ENCODE data around the gene ZBTB6. TPM values are rescaled to one million over a fixed set of nuclear protein-coding genes. Genes with fewer than 3 reads are reported as not detected.

ZBTB6 gene
- total and polyA plus RNA-seq, 9 of the 15 experiments (the other 6 are each of a cell fraction or from before 2014, with no cell fraction given) = 1.4 to 7.2 (median 5.3) TPM

DNA sequence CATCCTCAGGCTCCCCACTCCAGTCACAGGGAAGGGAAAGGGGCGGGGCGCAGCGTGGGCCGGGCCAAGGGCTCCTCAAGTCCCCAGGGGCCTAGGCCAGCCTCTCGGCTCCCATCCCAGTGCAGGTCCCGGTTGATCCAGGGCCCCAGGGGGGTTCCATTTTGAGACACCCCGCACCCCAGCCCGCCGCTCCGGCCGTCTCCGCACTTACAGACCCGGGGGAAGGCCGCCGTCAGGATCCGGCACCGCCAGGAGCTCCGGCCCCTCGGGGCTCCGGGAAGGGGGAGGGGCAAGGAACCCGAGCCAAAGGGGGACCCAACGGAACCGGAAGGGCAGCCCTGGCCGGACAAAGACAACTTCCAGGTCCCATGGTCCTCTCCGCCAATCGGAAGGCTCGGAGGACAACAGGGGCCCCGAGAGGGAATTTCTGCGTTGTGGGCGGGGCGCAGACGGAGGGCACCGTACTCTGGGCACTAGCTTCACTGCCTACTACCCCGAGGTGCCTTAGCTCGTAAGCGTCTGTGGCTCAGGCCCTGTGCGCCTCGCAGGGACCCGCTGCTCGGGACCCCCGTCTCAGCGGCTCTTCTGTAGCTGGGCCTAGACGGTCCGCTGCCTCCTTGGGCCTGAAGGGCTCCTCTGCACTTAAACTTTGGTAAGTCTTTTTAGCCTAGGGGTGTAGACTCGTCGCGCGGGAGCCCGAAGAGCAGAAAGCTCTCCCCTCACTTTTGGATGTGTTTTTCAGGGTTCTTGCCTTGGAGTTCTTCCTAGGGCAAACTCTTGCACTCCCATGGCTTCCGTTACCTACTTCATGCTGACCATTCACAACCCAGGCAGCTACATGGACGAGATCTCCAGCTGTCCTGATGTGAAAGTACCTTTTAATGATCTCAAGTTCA is 18.4 kb upstream of the ZBTB6 start, which contains the start of gene ZBTB26 (continued):
- TF ChIP-seq, protein P1, sequence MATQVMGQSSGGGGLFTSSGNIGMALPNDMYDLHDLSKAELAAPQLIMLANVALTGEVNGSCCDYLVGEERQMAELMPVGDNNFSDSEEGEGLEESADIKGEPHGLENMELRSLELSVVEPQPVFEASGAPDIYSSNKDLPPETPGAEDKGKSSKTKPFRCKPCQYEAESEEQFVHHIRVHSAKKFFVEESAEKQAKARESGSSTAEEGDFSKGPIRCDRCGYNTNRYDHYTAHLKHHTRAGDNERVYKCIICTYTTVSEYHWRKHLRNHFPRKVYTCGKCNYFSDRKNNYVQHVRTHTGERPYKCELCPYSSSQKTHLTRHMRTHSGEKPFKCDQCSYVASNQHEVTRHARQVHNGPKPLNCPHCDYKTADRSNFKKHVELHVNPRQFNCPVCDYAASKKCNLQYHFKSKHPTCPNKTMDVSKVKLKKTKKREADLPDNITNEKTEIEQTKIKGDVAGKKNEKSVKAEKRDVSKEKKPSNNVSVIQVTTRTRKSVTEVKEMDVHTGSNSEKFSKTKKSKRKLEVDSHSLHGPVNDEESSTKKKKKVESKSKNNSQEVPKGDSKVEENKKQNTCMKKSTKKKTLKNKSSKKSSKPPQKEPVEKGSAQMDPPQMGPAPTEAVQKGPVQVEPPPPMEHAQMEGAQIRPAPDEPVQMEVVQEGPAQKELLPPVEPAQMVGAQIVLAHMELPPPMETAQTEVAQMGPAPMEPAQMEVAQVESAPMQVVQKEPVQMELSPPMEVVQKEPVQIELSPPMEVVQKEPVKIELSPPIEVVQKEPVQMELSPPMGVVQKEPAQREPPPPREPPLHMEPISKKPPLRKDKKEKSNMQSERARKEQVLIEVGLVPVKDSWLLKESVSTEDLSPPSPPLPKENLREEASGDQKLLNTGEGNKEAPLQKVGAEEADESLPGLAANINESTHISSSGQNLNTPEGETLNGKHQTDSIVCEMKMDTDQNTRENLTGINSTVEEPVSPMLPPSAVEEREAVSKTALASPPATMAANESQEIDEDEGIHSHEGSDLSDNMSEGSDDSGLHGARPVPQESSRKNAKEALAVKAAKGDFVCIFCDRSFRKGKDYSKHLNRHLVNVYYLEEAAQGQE (IDR thresholded peaks at IDR 0.05; ENCODE audit: borderline replicate concordance) = no peak
- TF ChIP-seq, protein P1 (CRISPR knock-in tag; IDR thresholded peaks at IDR 0.05; ENCODE audit: low read depth) = no peak
- TF ChIP-seq, protein P2, sequence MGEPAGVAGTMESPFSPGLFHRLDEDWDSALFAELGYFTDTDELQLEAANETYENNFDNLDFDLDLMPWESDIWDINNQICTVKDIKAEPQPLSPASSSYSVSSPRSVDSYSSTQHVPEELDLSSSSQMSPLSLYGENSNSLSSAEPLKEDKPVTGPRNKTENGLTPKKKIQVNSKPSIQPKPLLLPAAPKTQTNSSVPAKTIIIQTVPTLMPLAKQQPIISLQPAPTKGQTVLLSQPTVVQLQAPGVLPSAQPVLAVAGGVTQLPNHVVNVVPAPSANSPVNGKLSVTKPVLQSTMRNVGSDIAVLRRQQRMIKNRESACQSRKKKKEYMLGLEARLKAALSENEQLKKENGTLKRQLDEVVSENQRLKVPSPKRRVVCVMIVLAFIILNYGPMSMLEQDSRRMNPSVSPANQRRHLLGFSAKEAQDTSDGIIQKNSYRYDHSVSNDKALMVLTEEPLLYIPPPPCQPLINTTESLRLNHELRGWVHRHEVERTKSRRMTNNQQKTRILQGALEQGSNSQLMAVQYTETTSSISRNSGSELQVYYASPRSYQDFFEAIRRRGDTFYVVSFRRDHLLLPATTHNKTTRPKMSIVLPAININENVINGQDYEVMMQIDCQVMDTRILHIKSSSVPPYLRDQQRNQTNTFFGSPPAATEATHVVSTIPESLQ (CRISPR knock-in tag; IDR thresholded peaks at IDR 0.05) = 0 out of 2 replicates have a peak, but pooled peaks have one; percentile 27
- TF ChIP-seq ZNF644 (tag; IDR thresholded peaks at IDR 0.05; ENCODE audit: low read depth) = no peak
- no peak for TF ChIP-seq ZC3H4 (CRISPR knock-in tag; IDR thresholded peaks at IDR 0.05; ENCODE audit: borderline replicate concordance)
- 0 out of 2 replicates have a peak, but pooled peaks have one; percentile 14 for TF ChIP-seq HNRNPL (IDR thresholded peaks at IDR 0.05; ENCODE audit: low read depth, low read length)
- TF ChIP-seq, protein P3, sequence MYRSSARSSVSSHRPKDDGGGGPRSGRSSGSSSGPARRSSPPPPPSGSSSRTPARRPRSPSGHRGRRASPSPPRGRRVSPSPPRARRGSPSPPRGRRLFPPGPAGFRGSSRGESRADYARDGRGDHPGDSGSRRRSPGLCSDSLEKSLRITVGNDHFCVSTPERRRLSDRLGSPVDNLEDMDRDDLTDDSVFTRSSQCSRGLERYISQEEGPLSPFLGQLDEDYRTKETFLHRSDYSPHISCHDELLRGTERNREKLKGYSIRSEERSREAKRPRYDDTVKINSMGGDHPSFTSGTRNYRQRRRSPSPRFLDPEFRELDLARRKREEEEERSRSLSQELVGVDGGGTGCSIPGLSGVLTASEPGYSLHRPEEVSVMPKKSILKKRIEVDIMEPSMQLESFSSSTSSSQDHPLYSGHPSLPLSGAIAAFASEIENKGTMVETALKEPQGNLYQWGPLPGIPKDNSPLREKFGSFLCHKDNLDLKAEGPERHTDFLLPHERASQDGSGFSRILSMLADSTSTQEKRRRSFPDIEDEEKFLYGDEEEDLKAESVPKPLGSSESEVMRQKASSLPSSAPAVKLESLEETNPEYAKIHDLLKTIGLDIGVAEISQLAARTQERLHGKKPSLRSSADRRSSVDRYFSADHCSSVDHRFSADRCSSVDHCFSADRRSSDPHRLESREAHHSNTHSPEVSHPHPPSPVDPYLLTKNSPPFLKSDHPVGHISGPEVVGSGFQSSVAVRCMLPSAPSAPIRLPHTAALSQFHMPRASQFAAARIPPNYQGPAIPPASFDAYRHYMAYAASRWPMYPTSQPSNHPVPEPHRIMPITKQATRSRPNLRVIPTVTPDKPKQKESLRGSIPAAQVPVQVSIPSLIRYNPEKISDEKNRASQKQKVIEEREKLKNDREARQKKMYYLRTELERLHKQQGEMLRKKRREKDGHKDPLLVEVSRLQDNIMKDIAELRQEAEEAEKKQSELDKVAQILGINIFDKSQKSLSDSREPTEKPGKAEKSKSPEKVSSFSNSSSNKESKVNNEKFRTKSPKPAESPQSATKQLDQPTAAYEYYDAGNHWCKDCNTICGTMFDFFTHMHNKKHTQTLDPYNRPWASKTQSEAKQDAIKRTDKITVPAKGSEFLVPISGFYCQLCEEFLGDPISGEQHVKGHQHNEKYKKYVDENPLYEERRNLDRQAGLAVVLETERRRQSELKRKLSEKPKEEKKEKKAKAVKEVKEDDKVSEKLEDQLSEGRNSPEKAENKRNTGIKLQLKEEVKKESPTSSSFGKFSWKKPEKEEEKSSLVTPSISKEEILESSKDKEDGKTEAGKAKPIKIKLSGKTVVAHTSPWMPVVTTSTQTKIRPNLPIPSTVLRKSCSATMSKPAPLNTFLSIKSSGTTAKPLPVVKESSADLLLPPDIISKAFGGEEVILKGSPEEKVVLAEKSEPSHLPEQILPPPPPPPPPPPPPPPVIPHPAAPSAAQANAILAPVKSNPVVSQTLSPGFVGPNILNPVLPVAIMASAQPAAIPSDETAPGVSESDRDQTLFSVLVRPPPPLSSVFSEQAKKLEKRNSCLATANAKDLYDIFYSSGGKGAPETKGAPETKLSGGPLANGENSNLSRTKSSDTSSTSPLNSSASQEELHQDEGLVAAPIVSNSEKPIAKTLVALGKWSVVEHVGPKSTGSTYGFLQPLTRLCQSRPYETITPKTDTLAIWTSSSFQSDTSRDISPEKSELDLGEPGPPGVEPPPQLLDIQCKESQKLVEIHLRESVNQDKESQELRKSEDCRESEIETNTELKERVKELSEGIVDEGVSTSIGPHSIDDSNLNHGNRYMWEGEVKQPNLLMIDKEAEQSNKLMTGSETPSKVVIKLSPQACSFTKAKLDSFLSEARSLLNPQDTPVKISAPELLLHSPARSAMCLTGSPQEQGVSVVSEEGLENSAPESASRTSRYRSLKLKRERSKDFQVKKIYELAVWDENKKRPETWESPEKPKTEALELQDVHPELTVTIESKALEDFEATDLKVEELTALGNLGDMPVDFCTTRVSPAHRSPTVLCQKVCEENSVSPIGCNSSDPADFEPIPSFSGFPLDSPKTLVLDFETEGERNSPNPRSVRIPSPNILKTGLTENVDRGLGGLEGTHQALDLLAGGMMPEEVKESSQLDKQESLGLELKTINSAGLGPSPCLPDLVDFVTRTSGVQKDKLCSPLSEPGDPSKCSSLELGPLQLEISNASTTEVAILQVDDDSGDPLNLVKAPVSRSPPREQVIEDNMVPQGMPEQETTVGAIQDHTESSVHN (IDR thresholded peaks at IDR 0.05; ENCODE audit: borderline replicate concordance in 1 of 2, low read depth in 1 of 2) = no peak
